Astrocyte of the spinal cord (primary cell): ENCODE data around the gene LAP3.
A peak's percentile ranks its signal among the peaks of the same experiment; 100 is the strongest.
"Not testable (repeated sequence)": the region's sequence is repeated elsewhere in the genome, so short reads cannot be mapped to it uniquely, and the experiment has no call there.

ENCODE experiments used
- DNase-seq: peaks from one replicate; pipeline ENCODE4 v3.0.0; 2011; ENCODE audit warnings: low read depth, low spot score
- H3K4me3 ChIP-seq: 2 replicates; pipeline ENCODE4 v1.5.1; 2011; ENCODE audit warnings: low read depth, mild to moderate bottlenecking, low read length, moderate library complexity
- in situ Hi-C: cut with HindIII; loops from 2 replicates; pipeline ENCODE4 v1.10.0; 2017; ENCODE audit warnings: low sequenced_read_pairs
- TF ChIP-seq, protein P1 (sequence below): IDR thresholded peaks from 2 replicates; pipeline ENCODE4 v1.5.1; 2012; ENCODE audit warnings: low read depth, mild to moderate bottlenecking, low read length, inconsistent platforms

LAP3 gene

DNA sequence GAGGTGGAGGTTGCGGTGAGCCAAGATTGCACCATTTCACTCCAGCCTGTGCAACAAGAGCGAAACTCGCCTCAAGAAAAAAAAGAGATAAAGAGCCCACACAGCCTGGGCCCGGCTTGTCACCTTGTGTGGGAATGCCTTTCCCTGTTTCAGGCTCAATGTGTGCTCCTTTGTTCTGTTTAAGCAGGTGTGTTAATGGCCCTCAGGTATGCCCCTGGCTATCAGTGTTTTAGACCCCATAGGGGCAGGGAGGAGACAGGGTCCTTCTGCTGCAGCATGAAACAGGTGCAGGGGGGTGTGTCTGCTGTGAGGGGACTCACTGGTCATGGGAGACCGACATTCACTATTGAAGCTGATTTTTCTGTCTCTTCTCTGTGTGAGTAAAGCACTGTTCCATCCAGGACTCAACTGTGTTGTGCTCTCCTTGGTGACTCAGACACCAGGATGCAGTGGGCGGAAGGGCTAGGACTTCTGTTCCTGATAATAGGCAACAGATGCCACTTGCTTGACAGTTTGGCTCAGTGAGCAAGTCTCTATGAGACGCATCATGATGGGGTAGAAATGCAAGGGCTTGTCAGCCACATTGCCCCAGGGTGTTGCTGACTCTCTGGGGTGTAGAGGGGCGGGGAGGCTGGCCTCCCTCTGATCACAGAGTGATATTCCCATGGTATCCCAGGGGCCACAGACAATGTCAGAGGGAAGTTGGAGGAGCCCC, 15.6 kb upstream of the LAP3 start:
- in situ Hi-C loops = no loop called here

DNA sequence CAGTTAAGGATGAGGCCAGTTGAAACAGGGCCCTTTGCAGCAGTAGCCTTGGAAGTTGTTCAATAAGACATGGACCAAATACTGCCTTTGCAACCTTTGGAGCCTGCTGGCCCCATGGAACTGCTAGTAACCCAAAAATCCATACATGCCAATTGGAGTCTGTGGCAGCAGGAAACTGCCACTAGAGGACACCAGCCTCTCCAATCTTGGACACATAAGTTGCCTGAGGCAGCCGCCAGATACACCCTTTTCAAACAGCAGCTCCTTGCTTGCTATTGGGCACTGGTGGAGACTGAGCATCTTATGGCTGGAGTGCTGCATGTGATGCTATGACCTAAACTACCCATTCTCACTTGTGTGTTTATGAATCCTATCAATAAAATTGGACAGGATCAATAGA, 14.8 kb upstream of the LAP3 start:
- DNase-seq = no peak
- TF ChIP-seq, protein P1, sequence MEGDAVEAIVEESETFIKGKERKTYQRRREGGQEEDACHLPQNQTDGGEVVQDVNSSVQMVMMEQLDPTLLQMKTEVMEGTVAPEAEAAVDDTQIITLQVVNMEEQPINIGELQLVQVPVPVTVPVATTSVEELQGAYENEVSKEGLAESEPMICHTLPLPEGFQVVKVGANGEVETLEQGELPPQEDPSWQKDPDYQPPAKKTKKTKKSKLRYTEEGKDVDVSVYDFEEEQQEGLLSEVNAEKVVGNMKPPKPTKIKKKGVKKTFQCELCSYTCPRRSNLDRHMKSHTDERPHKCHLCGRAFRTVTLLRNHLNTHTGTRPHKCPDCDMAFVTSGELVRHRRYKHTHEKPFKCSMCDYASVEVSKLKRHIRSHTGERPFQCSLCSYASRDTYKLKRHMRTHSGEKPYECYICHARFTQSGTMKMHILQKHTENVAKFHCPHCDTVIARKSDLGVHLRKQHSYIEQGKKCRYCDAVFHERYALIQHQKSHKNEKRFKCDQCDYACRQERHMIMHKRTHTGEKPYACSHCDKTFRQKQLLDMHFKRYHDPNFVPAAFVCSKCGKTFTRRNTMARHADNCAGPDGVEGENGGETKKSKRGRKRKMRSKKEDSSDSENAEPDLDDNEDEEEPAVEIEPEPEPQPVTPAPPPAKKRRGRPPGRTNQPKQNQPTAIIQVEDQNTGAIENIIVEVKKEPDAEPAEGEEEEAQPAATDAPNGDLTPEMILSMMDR = peak; percentile 19
- no peak overlapping the region for H3K4me3 ChIP-seq
- in situ Hi-C loops = no loop called here

More for the DNA sequence above, 15.6 kb upstream of the LAP3 start:
- H3K4me3 ChIP-seq = no peak overlapping the region
- TF ChIP-seq, protein P1 = no peak
- peak; percentile 13 for DNase-seq

DNA sequence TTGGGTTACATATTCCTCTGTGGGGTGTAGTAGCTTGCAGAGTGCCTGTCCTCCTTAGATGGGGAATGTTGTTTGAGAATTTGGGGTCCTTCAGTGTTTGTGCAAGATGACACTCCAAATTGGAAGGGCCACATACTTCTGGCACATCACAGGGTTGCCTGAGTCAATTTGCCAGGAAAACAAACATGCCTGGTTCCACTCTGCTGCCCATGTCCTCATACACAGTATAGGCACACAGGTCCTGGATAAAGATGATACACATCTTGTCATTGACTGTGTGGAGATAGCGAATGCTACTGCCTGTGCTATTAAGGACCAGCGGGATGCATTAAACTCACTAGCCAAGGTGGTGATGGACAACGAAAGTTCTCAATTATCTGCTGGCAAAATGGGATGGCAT, 11.2 kb upstream of the LAP3 start:
- TF ChIP-seq, protein P1 = no peak
- in situ Hi-C loops = no loop called here
- no peak for DNase-seq
- no peak overlapping the region for H3K4me3 ChIP-seq

DNA sequence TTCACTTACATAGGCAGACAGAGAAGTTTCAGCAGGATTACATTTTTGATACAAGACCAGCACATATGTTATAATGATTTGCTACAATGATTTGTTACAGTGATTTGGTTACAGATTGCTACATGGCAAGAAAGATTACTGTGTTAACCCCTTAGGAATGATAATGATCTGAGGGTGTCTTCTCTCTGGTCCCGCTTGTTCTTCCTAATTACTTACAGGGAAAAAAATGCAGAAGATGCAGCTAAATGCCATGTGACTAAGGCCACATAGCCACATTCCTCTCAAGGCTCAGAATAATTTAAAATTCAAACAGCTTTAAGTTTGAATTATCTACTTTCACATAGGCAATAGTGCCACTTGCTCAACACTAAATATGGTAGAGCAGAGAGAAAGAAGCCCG, 9.7 kb upstream of the LAP3 start:
- TF ChIP-seq, protein P1 = no peak
- in situ Hi-C loops = no loop called here
- no peak overlapping the region for H3K4me3 ChIP-seq
- DNase-seq = no peak

DNA sequence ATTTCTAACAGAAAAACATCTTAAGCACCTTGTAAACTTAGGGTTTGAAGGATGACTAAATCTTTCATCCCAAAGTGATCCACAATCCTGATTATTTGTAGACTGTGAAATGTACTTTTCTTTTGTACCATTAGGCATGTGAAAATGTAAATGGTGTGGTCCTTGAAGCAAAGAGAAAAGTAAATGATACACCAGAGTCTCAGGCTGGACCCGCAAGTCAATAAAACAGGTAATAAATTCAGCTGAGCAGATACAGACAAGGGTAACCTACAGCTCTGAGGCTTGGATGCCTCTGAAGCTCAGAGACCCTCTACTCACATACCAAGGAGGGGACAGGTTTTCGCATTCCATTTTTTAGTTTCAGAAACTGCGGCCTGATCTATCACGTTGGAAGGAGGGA, 2.8 kb upstream of the LAP3 start:
- in situ Hi-C loops = no loop called here
- H3K4me3 ChIP-seq = no peak overlapping the region
- TF ChIP-seq, protein P1 = no peak
- no peak for DNase-seq

DNA sequence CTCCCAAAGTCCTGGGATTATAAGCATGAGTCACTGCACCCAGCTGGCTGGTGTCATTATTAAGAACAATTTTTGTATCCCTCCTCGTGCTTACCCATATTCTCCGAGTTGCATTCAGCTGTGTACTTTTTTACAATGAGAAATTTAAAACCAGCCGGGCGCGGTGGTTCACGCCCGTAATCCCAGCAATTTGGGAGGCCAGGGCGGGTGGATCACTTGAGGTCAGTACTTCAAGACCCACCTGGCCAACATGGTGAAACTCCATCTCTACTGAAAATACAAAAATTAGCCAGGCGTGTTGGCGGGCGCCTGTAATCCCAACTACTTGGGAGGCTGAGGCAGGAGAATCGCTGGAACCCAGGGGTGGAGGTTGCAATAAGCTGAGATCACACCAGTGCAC, 1.8 kb upstream of the LAP3 start:
- H3K4me3 ChIP-seq, in situ Hi-C loops, DNase-seq: not testable (repeated sequence)

DNA sequence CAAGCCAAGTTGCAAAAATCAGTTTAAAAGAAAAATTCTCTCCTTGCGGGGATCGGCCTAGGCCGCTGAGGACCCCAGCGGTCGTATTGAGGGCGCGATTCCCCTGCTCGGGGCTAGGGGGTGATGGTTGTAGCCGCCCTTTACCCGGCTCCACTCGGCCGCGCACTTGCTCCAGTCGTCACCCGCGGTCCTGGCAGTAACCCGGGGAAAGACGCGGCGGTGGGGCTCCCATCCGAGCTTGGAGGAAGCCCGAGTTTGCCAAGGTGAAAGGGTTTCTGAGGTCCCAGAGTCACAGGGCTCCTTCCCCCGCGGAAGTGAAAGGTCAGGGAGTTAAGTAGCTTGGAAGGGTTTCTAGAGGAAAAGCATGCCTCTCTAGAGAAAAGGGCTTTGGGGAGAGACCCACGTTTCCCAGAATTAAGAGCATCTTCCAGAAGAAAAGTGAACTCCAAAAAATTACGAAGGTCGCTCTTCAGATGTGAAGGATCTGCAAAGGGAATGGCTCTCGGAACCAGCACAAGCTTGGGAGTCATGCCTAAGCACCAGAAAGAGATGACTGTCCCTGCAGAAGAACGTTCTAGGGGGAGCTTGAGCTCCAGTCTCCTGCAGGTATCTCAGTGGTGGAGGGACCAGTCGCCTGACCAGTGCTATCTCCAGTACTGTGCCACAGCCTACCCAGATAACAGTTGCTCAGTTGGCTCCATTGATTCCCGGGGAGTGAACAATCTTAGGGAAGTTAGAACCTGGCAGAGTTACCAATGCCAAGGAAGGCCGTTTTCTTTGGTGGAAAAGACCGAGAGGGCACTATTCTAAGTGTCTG, 875 bp downstream of the LAP3 start:
- in situ Hi-C loops = no loop called here
- H3K4me3 ChIP-seq = peak overlapping the region; percentile 70
- TF ChIP-seq, protein P1 = peak; percentile 8
- peak; percentile 10 for DNase-seq
